Endothelial cell of umbilical vein (primary cell): ENCODE results near the gene CAP2. TPM values are rescaled to one million over a fixed set of nuclear protein-coding genes. Genes with fewer than 3 reads are reported as not detected.

Experiments
- BruUV-seq: library from RNA; stranded (reverse); fragments of 400-500 nt; replicated peaks from 2 replicates; lab custom pipeline; 2021; lab: Mats Ljungman, UMichigan
- CTCF ChIA-PET: fragments of 300-600, 350-600 bp; sonication (Branson Sonifier 250); formaldehyde crosslinking; loops from one replicate; lab custom pipeline; 2021; ENCODE audit warnings: antibody characterized with exemption, inconsistent platforms; lab: Charles Lee
- POLR2A ChIA-PET: fragments of 300-600, 350-600 bp; sonication (Branson Sonifier 250); formaldehyde crosslinking; loops from one replicate; lab custom pipeline; 2021; ENCODE audit warnings: antibody characterized with exemption, inconsistent platforms; lab: Charles Lee
- DNase-seq: peaks from one replicate; pipeline ENCODE4 v3.0.0-alpha.2; 2011; ENCODE audit warnings: low read depth, low spot score
- FAIRE-seq: peaks from 2 replicates; lab custom pipeline; 2011; peaks lifted over from hg19 to GRCh38; lab: Jason Lieb, UNC
- H2AFZ ChIP-seq: 2 replicates; pipeline ENCODE4 v1.6.0; 2012; ENCODE audit warnings: low read depth, low read length, control low read depth, inconsistent platforms
- H3K27ac ChIP-seq: 2 replicates; pipeline ENCODE4 v1.5.1; 2011; ENCODE audit warnings: low read depth, mild to moderate bottlenecking, control low read depth, low read length, moderate library complexity; ENCODE audit not compliant: insufficient read depth
- H3K27me3 ChIP-seq, 2 experiments: 2 replicates each; pipeline versions ENCODE4 v1.6.0 to v1.6.1; 2011; ENCODE audit warnings: low read length in 2 of 2, mixed read lengths in 1 of 2; ENCODE audit not compliant: control insufficient read depth in 2 of 2, insufficient read depth in 2 of 2
- H3K36me3 ChIP-seq, 2 experiments: 2 replicates in 1 of 2; 3 replicates in 1 of 2; pipeline ENCODE4 v1.5.1; 2011; ENCODE audit warnings: low read length in 2 of 2, mild to moderate bottlenecking in 1 of 2, moderate library complexity in 1 of 2; ENCODE audit not compliant: control insufficient read depth in 2 of 2, insufficient read depth in 2 of 2; ENCODE audit errors: extremely low read depth in 1 of 2
- H3K4me1 ChIP-seq: 3 replicates; pipeline ENCODE4 v1.5.1; 2011; ENCODE audit warnings: mild to moderate bottlenecking, low read length; ENCODE audit not compliant: control insufficient read depth, insufficient read depth; ENCODE audit errors: extremely low read depth
- H3K4me2 ChIP-seq: 2 replicates; pipeline ENCODE4 v1.6.1; 2011; ENCODE audit warnings: low read length, control low read depth, mixed read lengths; ENCODE audit not compliant: insufficient read depth
- H3K4me3 ChIP-seq, 3 experiments: fragments of 200-600 bp in 1 of 3; sonication (generic), shearing (Covaris generic) in 1 of 3; replicated peaks in 1 of 3; 2 replicates each; pipeline ENCODE4 v1.5.1; 2011 to 2016; ENCODE audit warnings: control low read depth in 3 of 3, low read length in 3 of 3, mild to moderate bottlenecking in 2 of 3, inconsistent platforms in 1 of 3, low read depth in 1 of 3, moderate library complexity in 1 of 3; ENCODE audit not compliant: insufficient read depth in 1 of 3
- H3K79me2 ChIP-seq: 2 replicates; pipeline ENCODE4 v1.6.0; 2012; ENCODE audit warnings: low read length, inconsistent platforms; ENCODE audit not compliant: control insufficient read depth, insufficient read depth
- H3K9ac ChIP-seq: replicated peaks from 2 replicates; pipeline ENCODE3; 2011; ENCODE audit warnings: low read length, control low read depth; ENCODE audit not compliant: insufficient read depth; ENCODE audit errors: extremely low read depth
- H3K9me1 ChIP-seq: replicated peaks from 3 replicates; pipeline ENCODE4 v1.6.0; 2011; ENCODE audit warnings: mild to moderate bottlenecking, low read length; ENCODE audit not compliant: control insufficient read depth, insufficient read depth; ENCODE audit errors: extremely low read depth
- H3K9me3 ChIP-seq: replicated peaks from 2 replicates; pipeline ENCODE4 v1.5.1; 2012; ENCODE audit warnings: low read length, inconsistent platforms; ENCODE audit not compliant: control insufficient read depth, insufficient read depth
- H4K20me1 ChIP-seq: replicated peaks from 2 replicates; pipeline ENCODE3; 2011; ENCODE audit warnings: mild to moderate bottlenecking, low read length; ENCODE audit not compliant: control insufficient read depth, insufficient read depth; ENCODE audit errors: extremely low read depth
- EZH2 ChIP-seq: IDR thresholded peaks from 2 replicates; pipeline ENCODE4 v1.6.1; 2012; ENCODE audit warnings: borderline replicate concordance, low read depth, mild to moderate bottlenecking, moderate library complexity, low read length, inconsistent platforms; ENCODE audit not compliant: severe bottlenecking
- FOS ChIP-seq: IDR thresholded peaks from 2 replicates; pipeline ENCODE4 v1.6.1; 2011; ENCODE audit warnings: mild to moderate bottlenecking, low read length, moderate library complexity, borderline replicate concordance; ENCODE audit not compliant: insufficient read depth
- GATA2 ChIP-seq: IDR thresholded peaks from 2 replicates; pipeline ENCODE4 v1.7.0; 2011; ENCODE audit warnings: low read depth, mild to moderate bottlenecking, moderate library complexity, mixed read lengths, low read length; ENCODE audit not compliant: insufficient read length, insufficient read depth
- JUN ChIP-seq: IDR thresholded peaks from 2 replicates; pipeline ENCODE4 v1.6.1; 2011; ENCODE audit warnings: borderline replicate concordance, low read depth; ENCODE audit not compliant: insufficient read length, insufficient read depth
- MYC ChIP-seq: IDR thresholded peaks from one replicate; pipeline ENCODE4 v1.6.1; 2011; ENCODE audit warnings: mild to moderate bottlenecking, low read depth, low read length
- POLR2A ChIP-seq: IDR thresholded peaks from 2 replicates; pipeline ENCODE4 v1.6.1; 2012; ENCODE audit warnings: low read depth, mild to moderate bottlenecking, control low read depth, low read length
- POLR2AphosphoS5 ChIP-seq: IDR thresholded peaks from 2 replicates; pipeline ENCODE4 v1.6.1; 2012; ENCODE audit warnings: low read depth, mild to moderate bottlenecking, control low read depth, low read length, moderate library complexity; ENCODE audit not compliant: insufficient read depth
- dilution Hi-C: fragments of 300-500 bp; cut with MboI; formaldehyde crosslinking; loops from one replicate; pipeline ENCODE4 v1.15.0; 2019; ENCODE audit warnings: low sequenced_read_pairs; ENCODE audit not compliant: extremely low pct_ligation_motif_present
- intact Hi-C: fragments of 100-400 bp; cut with micrococcal nuclease; formaldehyde crosslinking; loops from one replicate; pipeline ENCODE4 v1.10.0; 2022
- polyA plus RNA-seq, 4 experiments: library from polyadenylated mRNA; depleted of rRNA in 3 of 4; stranded (reverse) in 3 of 4; unstranded in 1 of 4; fragments of >200 nt; gene quantifications; 2 replicates each; pipeline versions ENCODE4 v1.2.1 to v1.2.3, GENCODE V29; 2011 to 2012; ENCODE audit warnings: missing spikeins in 1 of 4
- total RNA-seq: library from RNA; stranded (reverse); gene quantifications from 2 replicates; pipeline ENCODE4 v1.2.3, GENCODE V29; 2021
- TF ChIP-seq, protein P1 (sequence below): IDR thresholded peaks from 2 replicates; pipeline ENCODE4 v1.6.1; 2011; ENCODE audit not compliant: insufficient read depth, insufficient read length
- TF ChIP-seq, protein P2 (sequence below), 2 donors: IDR thresholded peaks; 1 replicate in 1 of 2; 2 replicates in 1 of 2; pipeline ENCODE4 v1.5.1; 2011; ENCODE audit warnings: low read length in 2 of 2, mild to moderate bottlenecking in 2 of 2, moderate library complexity in 2 of 2, control low read depth in 1 of 2, inconsistent platforms in 1 of 2, low read depth in 1 of 2; ENCODE audit not compliant: insufficient read depth in 1 of 2; ENCODE audit errors: extremely low read depth in 1 of 2

CAP2 gene
- total and polyA plus RNA-seq, 2 donors (not counting 3 experiments of a cell fraction or from before 2014, with no cell fraction given): 12.2 to 21.3 TPM

DNA sequence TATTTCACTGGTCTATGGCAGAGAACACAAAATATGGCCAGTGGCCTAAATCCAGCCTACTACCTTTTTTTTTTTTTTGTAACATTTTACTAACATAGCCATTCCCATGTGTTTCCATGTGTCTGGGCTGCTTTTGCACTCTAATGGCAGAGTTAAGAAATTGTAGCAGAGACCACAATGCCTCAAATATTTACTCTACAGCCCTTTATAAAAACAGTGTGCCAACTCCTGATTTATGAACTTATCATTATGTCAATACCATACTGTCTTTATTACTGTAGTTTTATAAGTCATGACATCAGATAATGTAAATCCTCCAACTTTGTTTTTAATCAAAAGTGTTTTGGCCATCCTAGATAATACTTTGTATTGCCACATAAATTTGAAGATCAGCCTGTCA, 27.4 kb upstream of the CAP2 start:
- no peak for FAIRE-seq
- no TSS peak for BruUV-seq
- Histone ChIP-seq H4K20me1 (no peaks in the 10 kb centered on the region), H3K79me2 (no peaks in the 10 kb centered on the region), H3K9me1 (no peaks in the 10 kb centered on the region), H3K27ac (no peak overlapping the region), H3K4me3 (no peak overlapping the region), H3K9me3 (no peaks in the 10 kb centered on the region), H3K36me3 (no peaks in the 10 kb centered on the region), H3K9ac (no peak overlapping the region), H3K27me3 (no peaks in the 10 kb centered on the region), H3K4me1 (no peaks in the 10 kb centered on the region), H2AFZ (no peak overlapping the region), H3K4me2 (no peak overlapping the region)
- ChIA-PET POLR2A (no interaction called here), CTCF (no interaction called here)
- no peak for DNase-seq
- intact Hi-C loops: no loop called here
- dilution Hi-C loops: no loop called here
- TF ChIP-seq JUN (no peak), POLR2AphosphoS5 (no peak), EZH2 (no peak), GATA2 (no peak)

DNA sequence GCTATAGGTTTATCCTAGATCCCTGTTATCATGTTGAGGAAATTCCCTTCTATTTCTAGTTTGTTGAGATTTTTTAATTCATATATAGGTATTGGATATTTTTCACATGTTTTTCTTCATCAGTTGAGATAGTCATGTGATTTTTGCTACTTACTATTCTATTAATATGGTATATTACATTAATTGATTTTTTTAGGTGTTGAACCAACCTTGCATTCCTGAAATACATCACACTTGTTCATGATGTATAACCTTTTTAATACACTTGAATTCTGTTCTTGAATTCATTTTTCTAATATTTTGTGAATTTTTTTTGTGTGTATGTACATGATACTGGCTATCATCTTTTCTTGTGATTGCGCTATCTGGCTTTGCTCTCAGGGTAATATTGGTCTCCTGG, 25.5 kb upstream of the CAP2 start:
- POLR2A ChIA-PET: no interaction called here
- no peaks in the 10 kb centered on the region for H3K4me1 ChIP-seq
- H3K27ac ChIP-seq: no peak overlapping the region
- H3K27me3 ChIP-seq: no peaks in the 10 kb centered on the region
- no peaks in the 10 kb centered on the region for H4K20me1 ChIP-seq
- no peak for TF ChIP-seq GATA2
- TF ChIP-seq, protein P1, sequence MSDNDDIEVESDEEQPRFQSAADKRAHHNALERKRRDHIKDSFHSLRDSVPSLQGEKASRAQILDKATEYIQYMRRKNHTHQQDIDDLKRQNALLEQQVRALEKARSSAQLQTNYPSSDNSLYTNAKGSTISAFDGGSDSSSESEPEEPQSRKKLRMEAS: no peak
- no peak for TF ChIP-seq JUN
- no peak for TF ChIP-seq POLR2AphosphoS5
- no peak for TF ChIP-seq POLR2A
- TF ChIP-seq, protein P2, sequence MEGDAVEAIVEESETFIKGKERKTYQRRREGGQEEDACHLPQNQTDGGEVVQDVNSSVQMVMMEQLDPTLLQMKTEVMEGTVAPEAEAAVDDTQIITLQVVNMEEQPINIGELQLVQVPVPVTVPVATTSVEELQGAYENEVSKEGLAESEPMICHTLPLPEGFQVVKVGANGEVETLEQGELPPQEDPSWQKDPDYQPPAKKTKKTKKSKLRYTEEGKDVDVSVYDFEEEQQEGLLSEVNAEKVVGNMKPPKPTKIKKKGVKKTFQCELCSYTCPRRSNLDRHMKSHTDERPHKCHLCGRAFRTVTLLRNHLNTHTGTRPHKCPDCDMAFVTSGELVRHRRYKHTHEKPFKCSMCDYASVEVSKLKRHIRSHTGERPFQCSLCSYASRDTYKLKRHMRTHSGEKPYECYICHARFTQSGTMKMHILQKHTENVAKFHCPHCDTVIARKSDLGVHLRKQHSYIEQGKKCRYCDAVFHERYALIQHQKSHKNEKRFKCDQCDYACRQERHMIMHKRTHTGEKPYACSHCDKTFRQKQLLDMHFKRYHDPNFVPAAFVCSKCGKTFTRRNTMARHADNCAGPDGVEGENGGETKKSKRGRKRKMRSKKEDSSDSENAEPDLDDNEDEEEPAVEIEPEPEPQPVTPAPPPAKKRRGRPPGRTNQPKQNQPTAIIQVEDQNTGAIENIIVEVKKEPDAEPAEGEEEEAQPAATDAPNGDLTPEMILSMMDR (IDR thresholded peaks at IDR 0.05; ENCODE audit: extremely low read depth in 1 of 2, insufficient read depth in 1 of 2, low read depth in 1 of 2, low read length in 2 of 2): no peak
- TF ChIP-seq MYC: no peak
- TF ChIP-seq EZH2: no peak
- no peak for TF ChIP-seq FOS
- no peaks in the 10 kb centered on the region for H3K79me2 ChIP-seq
- dilution Hi-C loops: no loop called here
- CTCF ChIA-PET: no interaction called here
- intact Hi-C loops: no loop called here
- H3K9me1 ChIP-seq: no peaks in the 10 kb centered on the region
- no peak overlapping the region for H3K4me3 ChIP-seq
- BruUV-seq: no TSS peak
- no peak for FAIRE-seq
- no peak overlapping the region for H2AFZ ChIP-seq
- no peaks in the 10 kb centered on the region for H3K36me3 ChIP-seq
- H3K9ac ChIP-seq: no peak overlapping the region
- no peak for DNase-seq
- H3K9me3 ChIP-seq: no peaks in the 10 kb centered on the region
- no peak overlapping the region for H3K4me2 ChIP-seq
